Suprapubic skin (tissue), 4 donors: ENCODE data around the gene HS3ST6. TPM values are rescaled to one million over a fixed set of nuclear protein-coding genes. Genes with fewer than 3 reads are reported as not detected.
"Not testable (repeated sequence)": the region's sequence is repeated elsewhere in the genome, so short reads cannot be mapped to it uniquely, and the experiment has no call there.

ENCODE experiments used
- DNase-seq, 2 donors: peaks; one replicate each; pipeline ENCODE4 v3.0.0-alpha.2; 2019; ENCODE audit warnings: low spot score in 2 of 2
- H3K27ac ChIP-seq: fragments of 200-600 bp; sonication (generic); one replicate; pipeline ENCODE4 v1.5.1; 2019
- H3K27me3 ChIP-seq: fragments of 200-600 bp; sonication (generic); one replicate; pipeline ENCODE4 v1.5.1; 2019
- H3K36me3 ChIP-seq: fragments of 200-600 bp; sonication (generic); one replicate; pipeline ENCODE4 v1.5.1; 2019
- H3K4me1 ChIP-seq: fragments of 200-600 bp; sonication (generic); one replicate; pipeline ENCODE4 v1.5.1; 2019
- H3K4me3 ChIP-seq: fragments of 200-600 bp; sonication (generic); one replicate; pipeline ENCODE4 v1.5.1; 2019; ENCODE audit warnings: mild to moderate bottlenecking
- H3K9me3 ChIP-seq: fragments of 200-600 bp; sonication (generic); one replicate; pipeline ENCODE4 v1.5.1; 2019
- EP300 ChIP-seq: sonication (generic); formaldehyde crosslinking; IDR thresholded peaks from one replicate; pipeline ENCODE4 v1.6.1; 2017; ENCODE audit warnings: antibody characterized with exemption
- POLR2A ChIP-seq, 2 donors: fragments of 450-650 bp; IDR thresholded peaks; one replicate each; pipeline ENCODE4 v1.6.1; 2017; ENCODE audit warnings: antibody characterized with exemption in 2 of 2, mild to moderate bottlenecking in 2 of 2, moderate library complexity in 2 of 2
- POLR2AphosphoS5 ChIP-seq, 3 donors: sonication (generic); formaldehyde crosslinking; IDR thresholded peaks; one replicate each; pipeline ENCODE4 v1.6.1; 2017; ENCODE audit warnings: antibody characterized with exemption in 3 of 3
- WGBS: methylation state at CpG from one replicate; pipeline ENCODE4 v1.1.5; 2018; 5-methylcytosine and 5-hydroxymethylcytosine counted together
- total RNA-seq, 4 donors: library from RNA; depleted of rRNA; stranded (reverse); fragments of >200 nt; gene quantifications; one replicate each; pipeline ENCODE4 v1.1.0, GENCODE V29; 2016
- TF ChIP-seq, protein P1 (sequence below), 2 donors: fragments of 200-600 bp in 1 of 2; fragments of 450-650 bp in 1 of 2; sonication (generic) in 1 of 2; IDR thresholded peaks; one replicate each; pipeline ENCODE4 v1.5.1; 2016 to 2019; ENCODE audit warnings: antibody characterized with exemption in 2 of 2, mild to moderate bottlenecking in 1 of 2, moderate library complexity in 1 of 2

Gene HS3ST6
- total RNA-seq, 4 donors from 2014 or later, result 28.5 to 76.7 (median 58.5) TPM

DNA sequence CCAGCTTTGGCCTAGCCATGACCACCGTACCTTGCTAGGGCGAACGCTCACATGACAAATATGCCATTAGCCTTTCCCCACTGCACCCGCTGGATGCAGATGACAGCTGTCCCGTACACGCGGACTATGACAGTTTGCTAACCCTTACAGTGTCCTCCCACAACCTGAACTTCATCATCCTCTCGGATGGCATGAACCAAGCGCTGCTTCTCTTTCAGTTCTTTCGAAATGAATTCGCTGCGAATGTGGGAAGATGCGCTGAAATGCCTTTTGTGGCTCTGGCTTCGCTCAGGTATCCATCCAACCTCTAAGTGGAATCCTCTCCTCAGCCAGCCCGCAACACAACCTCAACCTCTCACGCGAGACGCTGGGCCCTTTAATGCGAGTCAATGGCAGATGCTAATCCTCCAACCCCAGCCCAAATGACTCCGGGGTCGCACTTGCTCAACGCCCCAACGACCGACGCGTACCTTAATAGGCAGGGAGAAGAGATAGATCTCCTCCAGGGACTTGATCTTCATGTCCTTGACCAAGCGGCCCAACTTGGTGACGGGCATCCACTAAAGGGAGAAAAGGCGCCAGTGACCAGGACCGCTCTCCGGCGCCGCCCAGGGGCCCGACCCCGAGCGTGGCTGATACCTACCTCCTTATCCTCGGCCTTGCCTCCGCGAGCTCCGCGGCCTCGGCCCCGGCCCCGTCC lies 45.7 kb upstream of the HS3ST6 start:
- no peak for TF ChIP-seq EP300
- TF ChIP-seq POLR2AphosphoS5 (IDR thresholded peaks at IDR 0.05), result no peak
- TF ChIP-seq, protein P1, sequence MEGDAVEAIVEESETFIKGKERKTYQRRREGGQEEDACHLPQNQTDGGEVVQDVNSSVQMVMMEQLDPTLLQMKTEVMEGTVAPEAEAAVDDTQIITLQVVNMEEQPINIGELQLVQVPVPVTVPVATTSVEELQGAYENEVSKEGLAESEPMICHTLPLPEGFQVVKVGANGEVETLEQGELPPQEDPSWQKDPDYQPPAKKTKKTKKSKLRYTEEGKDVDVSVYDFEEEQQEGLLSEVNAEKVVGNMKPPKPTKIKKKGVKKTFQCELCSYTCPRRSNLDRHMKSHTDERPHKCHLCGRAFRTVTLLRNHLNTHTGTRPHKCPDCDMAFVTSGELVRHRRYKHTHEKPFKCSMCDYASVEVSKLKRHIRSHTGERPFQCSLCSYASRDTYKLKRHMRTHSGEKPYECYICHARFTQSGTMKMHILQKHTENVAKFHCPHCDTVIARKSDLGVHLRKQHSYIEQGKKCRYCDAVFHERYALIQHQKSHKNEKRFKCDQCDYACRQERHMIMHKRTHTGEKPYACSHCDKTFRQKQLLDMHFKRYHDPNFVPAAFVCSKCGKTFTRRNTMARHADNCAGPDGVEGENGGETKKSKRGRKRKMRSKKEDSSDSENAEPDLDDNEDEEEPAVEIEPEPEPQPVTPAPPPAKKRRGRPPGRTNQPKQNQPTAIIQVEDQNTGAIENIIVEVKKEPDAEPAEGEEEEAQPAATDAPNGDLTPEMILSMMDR (IDR thresholded peaks at IDR 0.05), result no peak
- TF ChIP-seq POLR2A (IDR thresholded peaks at IDR 0.05), result no peak
- H3K4me1 ChIP-seq, result peaks cover 49% of the 10 kb centered on the region

DNA sequence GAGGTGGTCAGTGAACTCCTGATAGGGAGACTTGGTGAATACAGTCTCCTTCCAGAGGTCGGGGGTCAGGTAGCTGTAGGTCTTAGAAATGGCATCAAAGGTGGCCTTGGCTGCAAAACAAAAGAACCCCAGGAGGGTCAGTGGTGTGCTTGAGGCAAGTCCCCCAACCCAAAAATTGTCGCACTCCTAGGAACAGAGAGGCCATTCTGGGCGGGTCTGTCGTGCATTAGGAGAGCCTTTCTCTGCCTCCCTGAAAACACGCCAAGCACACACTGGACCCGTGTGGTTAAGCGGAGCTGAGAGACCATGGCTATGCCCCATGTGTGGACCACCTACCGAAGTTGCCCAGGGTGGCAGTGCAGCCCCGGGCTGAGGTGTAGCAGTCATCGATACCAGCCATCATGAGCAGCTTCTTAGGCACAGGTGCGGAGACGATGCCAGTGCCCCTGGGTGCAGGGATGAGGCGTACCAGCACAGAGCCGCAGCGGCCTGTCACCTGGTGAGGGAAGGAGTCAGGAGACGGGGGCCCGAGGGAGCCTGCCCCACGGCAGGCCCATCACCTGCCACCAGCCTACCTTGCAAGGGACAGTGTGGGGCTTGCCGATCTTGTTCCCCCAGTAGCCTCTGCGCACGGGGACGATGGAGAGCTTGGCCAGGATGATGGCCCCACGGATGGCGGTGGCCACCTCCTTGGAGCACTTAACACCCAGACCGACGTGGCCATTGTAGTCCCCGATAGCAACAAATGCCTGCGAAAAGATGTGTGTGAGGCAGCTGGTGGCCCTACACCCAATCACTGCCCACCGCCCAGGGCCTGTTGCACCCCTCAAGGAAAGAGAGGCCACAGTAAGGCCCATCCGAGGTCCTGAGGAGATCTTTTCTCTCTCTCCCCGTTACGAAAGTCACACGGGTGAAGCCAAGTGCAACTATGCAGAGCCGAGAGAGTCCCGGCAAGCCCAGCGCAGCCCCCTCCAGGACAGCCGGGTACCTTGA lies 44.2 kb upstream of the HS3ST6 start:
- not testable (repeated sequence) for H3K27me3 ChIP-seq, H3K9me3 ChIP-seq, DNase-seq, H3K27ac ChIP-seq
- H3K4me1 ChIP-seq, result peaks cover 53% of the 10 kb centered on the region
- peaks cover 23% of the 10 kb centered on the region for H3K36me3 ChIP-seq
- peak overlapping the region; percentile 7 for H3K4me3 ChIP-seq
- 90% methylated on average over 28 of the region's 37 CpGs for WGBS

More for the DNA sequence above, 45.7 kb upstream of the HS3ST6 start:
- no peak for DNase-seq
- H3K27me3 ChIP-seq, result no peaks in the 10 kb centered on the region
- H3K4me3 ChIP-seq, result peak overlapping the region; percentile 98
- 26% methylated on average over 25 of the region's 44 CpGs for WGBS
- peaks cover 23% of the 10 kb centered on the region for H3K36me3 ChIP-seq
- H3K9me3 ChIP-seq, result no peaks in the 10 kb centered on the region
- H3K27ac ChIP-seq, result peak overlapping the region; percentile 96

DNA sequence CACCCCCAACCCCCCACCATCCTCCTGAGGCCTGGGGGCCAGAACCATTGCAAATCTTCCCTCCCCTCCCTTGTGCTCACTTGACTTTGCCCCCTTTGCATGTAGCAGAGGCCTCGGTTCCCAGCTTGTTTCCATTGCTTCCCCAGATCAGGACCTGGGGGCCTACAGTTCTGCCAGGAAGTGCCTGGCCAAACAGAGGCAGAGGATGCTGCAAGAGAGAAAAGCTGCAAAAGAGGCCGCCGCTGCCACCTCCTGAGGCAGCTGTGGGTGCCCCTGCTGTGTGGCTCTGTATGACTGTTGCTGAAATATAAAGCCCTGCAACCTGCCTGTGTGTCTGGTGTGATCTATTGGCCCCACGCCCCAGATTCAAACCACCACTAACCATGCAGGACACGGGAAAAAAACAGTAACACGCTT lies 43.4 kb upstream of the HS3ST6 start:
- TF ChIP-seq POLR2A (IDR thresholded peaks at IDR 0.05) (no peak), POLR2AphosphoS5 (IDR thresholded peaks at IDR 0.05) (no peak), EP300 (no peak)
- TF ChIP-seq, protein P1 (IDR thresholded peaks at IDR 0.05), result no peak
- no peak overlapping the region for H3K4me3 ChIP-seq
- WGBS, result 63% methylated on average over 5 of the region's 6 CpGs
- DNase-seq, result no peak
- H3K9me3 ChIP-seq, result no peaks in the 10 kb centered on the region
- H3K4me1 ChIP-seq, result peaks cover 53% of the 10 kb centered on the region
- H3K36me3 ChIP-seq, result peaks cover 23% of the 10 kb centered on the region
- H3K27ac ChIP-seq, result no peak overlapping the region
- no peaks in the 10 kb centered on the region for H3K27me3 ChIP-seq

DNA sequence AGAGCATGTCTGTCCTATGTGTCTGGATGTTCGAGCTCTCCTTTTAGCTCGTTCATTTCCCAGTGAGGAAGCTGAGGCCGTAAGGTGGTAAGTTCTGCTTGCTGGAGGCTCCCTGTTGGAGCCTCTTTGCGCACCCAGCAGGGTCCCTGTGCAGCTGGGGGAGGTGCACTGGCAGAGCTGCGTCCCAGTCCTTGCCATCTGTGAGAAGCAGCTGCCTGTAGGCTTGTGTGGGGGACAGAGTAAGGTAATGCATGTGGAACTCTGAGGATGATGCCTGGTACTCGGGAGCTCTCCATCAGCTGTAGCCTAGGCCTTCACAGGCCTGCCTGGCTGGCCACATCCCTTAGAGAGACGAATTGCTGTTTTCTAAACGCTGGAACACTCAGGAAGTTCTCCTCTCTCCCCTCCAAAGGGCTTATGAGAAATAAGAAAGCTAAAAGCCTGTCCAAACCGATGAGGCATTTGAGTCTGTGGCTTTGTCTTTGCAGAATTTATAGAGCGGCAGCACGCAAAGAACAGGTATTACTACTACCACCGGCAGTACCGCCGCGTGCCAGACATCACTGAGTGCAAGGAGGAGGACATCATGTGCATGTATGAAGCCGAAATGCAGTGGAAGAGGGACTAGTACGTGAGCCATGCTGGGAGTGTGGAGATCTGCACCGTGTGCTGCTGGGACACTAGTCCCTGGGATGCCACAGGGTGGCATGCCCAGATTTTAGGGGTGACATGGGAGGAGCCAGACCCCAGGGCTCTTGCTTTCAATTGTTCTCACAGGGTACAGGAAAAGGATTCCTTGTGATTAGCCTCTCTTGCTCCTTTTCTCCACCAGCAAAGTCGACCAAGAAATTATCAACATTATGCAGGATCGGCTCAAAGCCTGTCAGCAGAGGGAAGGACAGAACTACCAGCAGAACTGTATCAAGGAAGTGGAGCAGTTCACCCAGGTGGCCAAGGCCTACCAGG lies 42.7 kb upstream of the HS3ST6 start:
- Histone ChIP-seq H3K4me1 (peaks cover 50% of the 10 kb centered on the region), H3K27ac (no peak overlapping the region), H3K27me3 (no peaks in the 10 kb centered on the region), H3K4me3 (peak overlapping the region; percentile 70), H3K36me3 (peaks cover 23% of the 10 kb centered on the region), H3K9me3 (no peaks in the 10 kb centered on the region)
- WGBS, result 43% methylated on average over 17 of the region's 20 CpGs
- no peak for TF ChIP-seq EP300
- no peak for TF ChIP-seq POLR2AphosphoS5 (IDR thresholded peaks at IDR 0.05)
- TF ChIP-seq, protein P1 (IDR thresholded peaks at IDR 0.05), result no peak
- TF ChIP-seq POLR2A (IDR thresholded peaks at IDR 0.05), result no peak
- no peak for DNase-seq

DNA sequence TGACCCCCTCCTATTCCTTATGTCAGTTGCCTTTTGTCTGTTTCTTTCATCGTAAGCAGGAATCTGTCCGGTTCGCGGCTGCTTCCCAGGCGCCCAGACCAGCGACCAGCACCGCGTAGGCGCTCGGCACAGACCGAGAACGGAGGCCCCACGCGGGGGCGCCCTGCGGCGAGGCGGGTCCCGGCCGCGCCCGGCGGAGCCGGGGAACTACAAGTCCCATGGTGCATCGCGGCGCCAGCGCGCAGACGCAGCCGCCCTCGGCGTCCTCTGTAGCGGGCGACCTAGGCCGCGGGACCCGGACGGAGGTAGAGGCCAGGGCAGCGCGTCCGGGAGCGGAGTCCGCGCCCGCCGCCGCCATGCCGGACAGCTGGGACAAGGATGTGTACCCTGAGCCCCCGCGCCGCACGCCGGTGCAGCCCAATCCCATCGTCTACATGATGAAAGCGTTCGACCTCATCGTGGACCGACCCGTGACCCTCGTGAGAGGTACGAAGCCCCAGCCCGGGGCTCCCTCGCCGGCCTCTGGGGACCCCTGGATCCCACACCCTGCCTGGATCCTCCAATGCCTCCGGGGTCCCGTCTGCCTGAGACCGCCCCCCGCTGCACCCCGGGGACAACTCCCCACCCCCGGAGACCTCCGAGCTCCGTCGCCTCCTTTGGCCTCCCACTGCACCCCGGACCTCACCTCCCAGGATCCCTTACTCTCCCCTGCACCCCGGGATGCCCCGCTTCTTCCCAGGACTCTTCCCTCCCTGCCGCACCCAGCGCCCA lies 41.2 kb upstream of the HS3ST6 start, which contains the start of gene NDUFB10:
Gene NDUFB10, plus strand, starts transcription at position 270 of the 771 bp plus-strand sequence. Its CDS starts 87 bp downstream, at position 357.
- H3K36me3 ChIP-seq, result peaks cover 23% of the 10 kb centered on the region
- DNase-seq, result peak; percentile 92 to 95
- peaks cover 41% of the 10 kb centered on the region for H3K4me1 ChIP-seq
- H3K9me3 ChIP-seq, result no peaks in the 10 kb centered on the region
- H3K27me3 ChIP-seq, result no peaks in the 10 kb centered on the region
- peak within 1 kb of the TSS; percentile 70 for H3K4me3 ChIP-seq
- under 1% methylated on average over 45 of the region's 79 CpGs for WGBS
- peak within 1 kb of the TSS; percentile 79 for H3K27ac ChIP-seq
- TF ChIP-seq, protein P1 (IDR thresholded peaks at IDR 0.05), result peak in 1 of 2 donors; percentile 65
- TF ChIP-seq EP300 (no peak), POLR2AphosphoS5 (IDR thresholded peaks at IDR 0.05) (peak in 1 of 3 donors; percentile 48), POLR2A (IDR thresholded peaks at IDR 0.05) (peak in 1 of 2 donors; percentile 58)
